ENCODE data around the gene MBOAT1.

Gene MBOAT1

GRCh38 chr6:20096536-20096935 is 115.7 kb downstream of the MBOAT1 start:
- TF ChIP-seq SIN3A (IDR thresholded peaks at IDR 0.05; ENCODE audit: borderline replicate concordance, insufficient read depth, low read length), result no peak
- TF ChIP-seq TAF1 (IDR thresholded peaks at IDR 0.05; ENCODE audit: borderline replicate concordance, insufficient read depth, low read length), result no peak
- TF ChIP-seq REST (IDR thresholded peaks at IDR 0.05; ENCODE audit: insufficient read depth in 1 of 2, low read depth in 2 of 2, low read length in 2 of 2), result no peak
- no peak for TF ChIP-seq POLR2AphosphoS5 (IDR thresholded peaks at IDR 0.05; ENCODE audit: low read depth, low read length)
- TF ChIP-seq FOXP2 (optimal IDR thresholded peaks at IDR 0.05; ENCODE audit: borderline replicate concordance, extremely low read depth, extremely low read length, insufficient read depth), result no peak

- TF ChIP-seq REST (IDR thresholded peaks at IDR 0.05; ENCODE audit: insufficient read depth in 1 of 2, low read depth in 2 of 2, low read length in 2 of 2) (no peak), TAF1 (IDR thresholded peaks at IDR 0.05; ENCODE audit: borderline replicate concordance, insufficient read depth, low read length) (no peak), FOXP2 (optimal IDR thresholded peaks at IDR 0.05; ENCODE audit: borderline replicate concordance, extremely low read depth, extremely low read length, insufficient read depth) (no peak), SIN3A (IDR thresholded peaks at IDR 0.05; ENCODE audit: borderline replicate concordance, insufficient read depth, low read length) (no peak), POLR2AphosphoS5 (IDR thresholded peaks at IDR 0.05; ENCODE audit: low read depth, low read length) (no peak)
These were observed 116.8 kb downstream of the MBOAT1 start for GRCh38 chr6:20095436-20095835.

- TF ChIP-seq FOXP2 (optimal IDR thresholded peaks at IDR 0.05; ENCODE audit: borderline replicate concordance, extremely low read depth, extremely low read length, insufficient read depth) (no peak), REST (IDR thresholded peaks at IDR 0.05; ENCODE audit: insufficient read depth in 1 of 2, low read depth in 2 of 2, low read length in 2 of 2) (no peak), SIN3A (IDR thresholded peaks at IDR 0.05; ENCODE audit: borderline replicate concordance, insufficient read depth, low read length) (no peak)
These were observed 120.2 kb downstream of the MBOAT1 start for GRCh38 chr6:20092071-20092566.

- no peak for TF ChIP-seq POLR2AphosphoS5 (IDR thresholded peaks at IDR 0.05; ENCODE audit: low read depth, low read length)
- no peak for TF ChIP-seq FOXP2 (optimal IDR thresholded peaks at IDR 0.05; ENCODE audit: borderline replicate concordance, extremely low read depth, extremely low read length, insufficient read depth)
- no peak for TF ChIP-seq SIN3A (IDR thresholded peaks at IDR 0.05; ENCODE audit: borderline replicate concordance, insufficient read depth, low read length)
These were observed 125.3 kb downstream of the MBOAT1 start for GRCh38 chr6:20086992-20087391.

GRCh38 chr6:20085817-20086216 is 126.5 kb downstream of the MBOAT1 start:
- TF ChIP-seq FOXP2 (optimal IDR thresholded peaks at IDR 0.05; ENCODE audit: borderline replicate concordance, extremely low read depth, extremely low read length, insufficient read depth), result no peak
- no peak for TF ChIP-seq SIN3A (IDR thresholded peaks at IDR 0.05; ENCODE audit: borderline replicate concordance, insufficient read depth, low read length)
- no peak for TF ChIP-seq REST (IDR thresholded peaks at IDR 0.05; ENCODE audit: insufficient read depth in 1 of 2, low read depth in 2 of 2, low read length in 2 of 2)
- TF ChIP-seq TAF1 (IDR thresholded peaks at IDR 0.05; ENCODE audit: borderline replicate concordance, insufficient read depth, low read length), result no peak
- no peak for TF ChIP-seq POLR2AphosphoS5 (IDR thresholded peaks at IDR 0.05; ENCODE audit: low read depth, low read length)
